AG08396 (cell line): ENCODE results near the gene RIN2.
"Not testable (repeated sequence)": the region's sequence is repeated elsewhere in the genome, so short reads cannot be mapped to it uniquely, and the experiment has no call there.

Experiments used
- DNase-seq: peaks from one replicate; pipeline ENCODE4 v3.0.0; 2012; ENCODE audit warnings: low spot score, mixed read lengths

RIN2 gene

GRCh38 chr20:19786311-19786710 lies 28.3 kb downstream of the RIN2 start:
- DNase-seq = peak; percentile 39

GRCh38 chr20:19787366-19787765 lies 29.3 kb downstream of the RIN2 start:
- no peak for DNase-seq

GRCh38 chr20:19789009-19789408 lies 31.0 kb downstream of the RIN2 start:
- DNase-seq = no peak

- DNase-seq = no peak
These were observed 31.4 kb downstream of the RIN2 start for GRCh38 chr20:19789446-19789845.

GRCh38 chr20:19791887-19792286 lies 33.8 kb downstream of the RIN2 start:
- DNase-seq = no peak

GRCh38 chr20:19793716-19794115 lies 35.7 kb downstream of the RIN2 start:
- no peak for DNase-seq

- DNase-seq = no peak
These were observed 36.9 kb downstream of the RIN2 start for GRCh38 chr20:19794941-19795340.

- DNase-seq = no peak
These were observed 41.3 kb downstream of the RIN2 start for GRCh38 chr20:19799325-19799724.

- DNase-seq = no peak
These were observed 44.0 kb downstream of the RIN2 start for GRCh38 chr20:19802099-19802491.

GRCh38 chr20:19802492-19803158 lies 44.6 kb downstream of the RIN2 start:
- no peak for DNase-seq

GRCh38 chr20:19806276-19806675 lies 48.2 kb downstream of the RIN2 start:
- DNase-seq = not testable (repeated sequence)

- no peak for DNase-seq
These were observed 48.7 kb downstream of the RIN2 start for GRCh38 chr20:19806806-19807190.

GRCh38 chr20:19807191-19807945 lies 49.3 kb downstream of the RIN2 start:
- DNase-seq = no peak
